ENCODE measurements around the gene C9orf85.

DNA sequence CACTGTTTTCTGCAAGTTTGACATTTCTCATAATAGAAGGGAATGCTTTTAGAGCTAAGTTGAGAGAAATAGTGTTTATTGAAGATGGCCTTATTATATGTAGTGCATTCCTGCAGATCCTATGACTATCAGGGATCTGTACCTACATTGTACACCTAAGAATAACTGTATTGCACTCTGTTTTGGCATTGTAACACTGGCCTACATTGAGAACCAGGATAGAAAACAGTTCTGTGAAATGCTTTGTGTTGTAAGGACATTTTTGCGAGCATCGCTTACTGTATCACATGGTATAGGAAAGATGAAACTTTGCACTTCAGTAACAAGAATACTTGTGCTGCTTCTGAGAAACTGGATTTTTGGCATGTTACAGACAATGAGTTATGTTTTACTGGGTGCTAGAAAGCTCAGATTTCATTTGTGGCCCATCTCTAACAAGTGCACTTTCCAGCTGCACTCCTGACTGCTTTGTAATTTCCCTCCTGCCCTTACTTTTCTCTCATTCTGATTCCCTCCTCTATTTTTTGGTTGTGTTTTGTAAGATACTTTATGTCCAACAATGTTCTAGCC lies 30.6 kb downstream of the C9orf85 start:
- TF ChIP-seq CTCF (IDR thresholded peaks at IDR 0.05; ENCODE audit: low read length) (no peak), EZH2 (optimal IDR thresholded peaks at IDR 0.05; ENCODE audit: low read depth, low read length) (no peak)

Data from MM.1S (cell line).